C4-2B (cell line): Measurements from ENCODE around the gene ECT2L.

Source experiments
- ZFX ChIP-seq: fragments of 450-650 bp; IDR thresholded peaks from 2 replicates; pipeline ENCODE4 v1.6.1; 2017
- TF ChIP-seq, protein P1 (sequence below): fragments of 450-650 bp; conservative IDR thresholded peaks from 2 replicates; pipeline ENCODE4 v1.5.1; 2017; ENCODE audit warnings: mild to moderate bottlenecking

DNA sequence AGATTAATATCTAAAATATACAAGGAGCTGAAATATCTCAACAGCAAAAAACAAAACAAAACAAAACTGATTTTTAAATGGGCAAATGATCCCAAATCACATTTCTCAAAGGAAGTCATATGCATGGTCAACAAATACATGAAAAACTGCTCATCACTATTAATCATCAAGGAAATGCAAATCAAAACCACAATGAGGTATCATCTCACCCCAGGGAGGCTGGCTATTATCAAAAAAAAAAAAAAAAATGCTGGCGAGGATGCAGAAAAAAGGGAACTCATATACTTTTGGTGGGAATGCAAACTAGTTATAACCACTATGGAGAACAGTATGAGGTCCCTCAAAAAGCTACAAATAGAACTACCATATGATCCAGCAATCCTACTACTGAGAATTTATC, 157.6 kb downstream of the ECT2L start:
- TF ChIP-seq, protein P1, sequence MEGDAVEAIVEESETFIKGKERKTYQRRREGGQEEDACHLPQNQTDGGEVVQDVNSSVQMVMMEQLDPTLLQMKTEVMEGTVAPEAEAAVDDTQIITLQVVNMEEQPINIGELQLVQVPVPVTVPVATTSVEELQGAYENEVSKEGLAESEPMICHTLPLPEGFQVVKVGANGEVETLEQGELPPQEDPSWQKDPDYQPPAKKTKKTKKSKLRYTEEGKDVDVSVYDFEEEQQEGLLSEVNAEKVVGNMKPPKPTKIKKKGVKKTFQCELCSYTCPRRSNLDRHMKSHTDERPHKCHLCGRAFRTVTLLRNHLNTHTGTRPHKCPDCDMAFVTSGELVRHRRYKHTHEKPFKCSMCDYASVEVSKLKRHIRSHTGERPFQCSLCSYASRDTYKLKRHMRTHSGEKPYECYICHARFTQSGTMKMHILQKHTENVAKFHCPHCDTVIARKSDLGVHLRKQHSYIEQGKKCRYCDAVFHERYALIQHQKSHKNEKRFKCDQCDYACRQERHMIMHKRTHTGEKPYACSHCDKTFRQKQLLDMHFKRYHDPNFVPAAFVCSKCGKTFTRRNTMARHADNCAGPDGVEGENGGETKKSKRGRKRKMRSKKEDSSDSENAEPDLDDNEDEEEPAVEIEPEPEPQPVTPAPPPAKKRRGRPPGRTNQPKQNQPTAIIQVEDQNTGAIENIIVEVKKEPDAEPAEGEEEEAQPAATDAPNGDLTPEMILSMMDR, result no peak
- no peak for TF ChIP-seq ZFX
